Endothelial cell of umbilical vein (primary cell): Measurements from ENCODE around the gene COL20A1. TPM values are rescaled to one million over a fixed set of nuclear protein-coding genes. Genes with fewer than 3 reads are reported as not detected.

Experiments
- BruUV-seq: library from RNA; stranded (reverse); fragments of 400-500 nt; replicated peaks from 2 replicates; lab custom pipeline; 2021; lab: Mats Ljungman, UMichigan
- CTCF ChIA-PET: fragments of 300-600, 350-600 bp; sonication (Branson Sonifier 250); formaldehyde crosslinking; loops from one replicate; lab custom pipeline; 2021; ENCODE audit warnings: antibody characterized with exemption, inconsistent platforms; lab: Charles Lee
- POLR2A ChIA-PET: fragments of 300-600, 350-600 bp; sonication (Branson Sonifier 250); formaldehyde crosslinking; loops from one replicate; lab custom pipeline; 2021; ENCODE audit warnings: antibody characterized with exemption, inconsistent platforms; lab: Charles Lee
- DNase-seq: peaks from one replicate; pipeline ENCODE4 v3.0.0-alpha.2; 2011; ENCODE audit warnings: low read depth, low spot score
- FAIRE-seq: peaks from 2 replicates; lab custom pipeline; 2011; peaks lifted over from hg19 to GRCh38; lab: Jason Lieb, UNC
- H2AFZ ChIP-seq: 2 replicates; pipeline ENCODE4 v1.6.0; 2012; ENCODE audit warnings: low read depth, low read length, control low read depth, inconsistent platforms
- H3K27ac ChIP-seq: 2 replicates; pipeline ENCODE4 v1.5.1; 2011; ENCODE audit warnings: low read depth, mild to moderate bottlenecking, control low read depth, low read length, moderate library complexity; ENCODE audit not compliant: insufficient read depth
- H3K27me3 ChIP-seq, 2 experiments: 2 replicates each; pipeline versions ENCODE4 v1.6.0 to v1.6.1; 2011; ENCODE audit warnings: low read length in 2 of 2, mixed read lengths in 1 of 2; ENCODE audit not compliant: control insufficient read depth in 2 of 2, insufficient read depth in 2 of 2
- H3K36me3 ChIP-seq, 2 experiments: 2 replicates in 1 of 2; 3 replicates in 1 of 2; pipeline ENCODE4 v1.5.1; 2011; ENCODE audit warnings: low read length in 2 of 2, mild to moderate bottlenecking in 1 of 2, moderate library complexity in 1 of 2; ENCODE audit not compliant: control insufficient read depth in 2 of 2, insufficient read depth in 2 of 2; ENCODE audit errors: extremely low read depth in 1 of 2
- H3K4me1 ChIP-seq: 3 replicates; pipeline ENCODE4 v1.5.1; 2011; ENCODE audit warnings: mild to moderate bottlenecking, low read length; ENCODE audit not compliant: control insufficient read depth, insufficient read depth; ENCODE audit errors: extremely low read depth
- H3K4me2 ChIP-seq: 2 replicates; pipeline ENCODE4 v1.6.1; 2011; ENCODE audit warnings: low read length, control low read depth, mixed read lengths; ENCODE audit not compliant: insufficient read depth
- H3K4me3 ChIP-seq, 3 experiments: fragments of 200-600 bp in 1 of 3; sonication (generic), shearing (Covaris generic) in 1 of 3; replicated peaks in 1 of 3; 2 replicates each; pipeline ENCODE4 v1.5.1; 2011 to 2016; ENCODE audit warnings: control low read depth in 3 of 3, low read length in 3 of 3, mild to moderate bottlenecking in 2 of 3, inconsistent platforms in 1 of 3, low read depth in 1 of 3, moderate library complexity in 1 of 3; ENCODE audit not compliant: insufficient read depth in 1 of 3
- H3K79me2 ChIP-seq: 2 replicates; pipeline ENCODE4 v1.6.0; 2012; ENCODE audit warnings: low read length, inconsistent platforms; ENCODE audit not compliant: control insufficient read depth, insufficient read depth
- H3K9ac ChIP-seq: replicated peaks from 2 replicates; pipeline ENCODE3; 2011; ENCODE audit warnings: low read length, control low read depth; ENCODE audit not compliant: insufficient read depth; ENCODE audit errors: extremely low read depth
- H3K9me1 ChIP-seq: replicated peaks from 3 replicates; pipeline ENCODE4 v1.6.0; 2011; ENCODE audit warnings: mild to moderate bottlenecking, low read length; ENCODE audit not compliant: control insufficient read depth, insufficient read depth; ENCODE audit errors: extremely low read depth
- H3K9me3 ChIP-seq: replicated peaks from 2 replicates; pipeline ENCODE4 v1.5.1; 2012; ENCODE audit warnings: low read length, inconsistent platforms; ENCODE audit not compliant: control insufficient read depth, insufficient read depth
- H4K20me1 ChIP-seq: replicated peaks from 2 replicates; pipeline ENCODE3; 2011; ENCODE audit warnings: mild to moderate bottlenecking, low read length; ENCODE audit not compliant: control insufficient read depth, insufficient read depth; ENCODE audit errors: extremely low read depth
- CTCF ChIP-seq, 2 donors: IDR thresholded peaks; 1 replicate in 1 of 2; 2 replicates in 1 of 2; pipeline ENCODE4 v1.5.1; 2011; ENCODE audit warnings: low read length in 2 of 2, mild to moderate bottlenecking in 2 of 2, moderate library complexity in 2 of 2, control low read depth in 1 of 2, inconsistent platforms in 1 of 2, low read depth in 1 of 2; ENCODE audit not compliant: insufficient read depth in 1 of 2; ENCODE audit errors: extremely low read depth in 1 of 2
- EZH2 ChIP-seq: IDR thresholded peaks from 2 replicates; pipeline ENCODE4 v1.6.1; 2012; ENCODE audit warnings: borderline replicate concordance, low read depth, mild to moderate bottlenecking, moderate library complexity, low read length, inconsistent platforms; ENCODE audit not compliant: severe bottlenecking
- FOS ChIP-seq: IDR thresholded peaks from 2 replicates; pipeline ENCODE4 v1.6.1; 2011; ENCODE audit warnings: mild to moderate bottlenecking, low read length, moderate library complexity, borderline replicate concordance; ENCODE audit not compliant: insufficient read depth
- GATA2 ChIP-seq: IDR thresholded peaks from 2 replicates; pipeline ENCODE4 v1.7.0; 2011; ENCODE audit warnings: low read depth, mild to moderate bottlenecking, moderate library complexity, mixed read lengths, low read length; ENCODE audit not compliant: insufficient read length, insufficient read depth
- JUN ChIP-seq: IDR thresholded peaks from 2 replicates; pipeline ENCODE4 v1.6.1; 2011; ENCODE audit warnings: borderline replicate concordance, low read depth; ENCODE audit not compliant: insufficient read length, insufficient read depth
- MAX ChIP-seq: IDR thresholded peaks from 2 replicates; pipeline ENCODE4 v1.6.1; 2011; ENCODE audit not compliant: insufficient read depth, insufficient read length
- MYC ChIP-seq: IDR thresholded peaks from one replicate; pipeline ENCODE4 v1.6.1; 2011; ENCODE audit warnings: mild to moderate bottlenecking, low read depth, low read length
- POLR2A ChIP-seq: IDR thresholded peaks from 2 replicates; pipeline ENCODE4 v1.6.1; 2012; ENCODE audit warnings: low read depth, mild to moderate bottlenecking, control low read depth, low read length
- POLR2AphosphoS5 ChIP-seq: IDR thresholded peaks from 2 replicates; pipeline ENCODE4 v1.6.1; 2012; ENCODE audit warnings: low read depth, mild to moderate bottlenecking, control low read depth, low read length, moderate library complexity; ENCODE audit not compliant: insufficient read depth
- dilution Hi-C: fragments of 300-500 bp; cut with MboI; formaldehyde crosslinking; loops from one replicate; pipeline ENCODE4 v1.15.0; 2019; ENCODE audit warnings: low sequenced_read_pairs; ENCODE audit not compliant: extremely low pct_ligation_motif_present
- intact Hi-C: fragments of 100-400 bp; cut with micrococcal nuclease; formaldehyde crosslinking; loops from one replicate; pipeline ENCODE4 v1.10.0; 2022
- polyA plus RNA-seq, 4 experiments: library from polyadenylated mRNA; depleted of rRNA in 3 of 4; stranded (reverse) in 3 of 4; unstranded in 1 of 4; fragments of >200 nt; gene quantifications; 2 replicates each; pipeline versions ENCODE4 v1.2.1 to v1.2.3, GENCODE V29; 2011 to 2012; ENCODE audit warnings: missing spikeins in 1 of 4
- total RNA-seq: library from RNA; stranded (reverse); gene quantifications from 2 replicates; pipeline ENCODE4 v1.2.3, GENCODE V29; 2021

COL20A1 gene
- total and polyA plus RNA-seq, 2 donors (not counting 3 experiments of a cell fraction or from before 2014, with no cell fraction given), result not detected

- FAIRE-seq, result no peak
- ChIA-PET CTCF (interaction anchor here (1.6 kb wide), 1 partner anchor 35 kb away, joined by 5 read pairs; no protein-coding TSS in a partner anchor), POLR2A (no interaction called here)
- BruUV-seq, result no TSS peak
- H2AFZ ChIP-seq, result no peak overlapping the region
- H3K27ac ChIP-seq, result no peak overlapping the region
- H3K9ac ChIP-seq, result no peak overlapping the region
- no peak for DNase-seq
- no peak for TF ChIP-seq POLR2AphosphoS5
- TF ChIP-seq FOS, result no peak
- TF ChIP-seq JUN, result no peak
- no peak for TF ChIP-seq CTCF (IDR thresholded peaks at IDR 0.05; ENCODE audit: extremely low read depth in 1 of 2, insufficient read depth in 1 of 2, low read depth in 1 of 2, low read length in 2 of 2)
- TF ChIP-seq MYC, result no peak
- no peak for TF ChIP-seq POLR2A
- no peak for TF ChIP-seq MAX
- no peak for TF ChIP-seq GATA2
- TF ChIP-seq EZH2, result no peak
- H3K9me1 ChIP-seq, result no peaks in the 10 kb centered on the region
- H3K36me3 ChIP-seq, result no peaks in the 10 kb centered on the region
- H3K9me3 ChIP-seq, result no peaks in the 10 kb centered on the region
- dilution Hi-C loops, result no loop called here
- no peak overlapping the region for H3K4me3 ChIP-seq
- H3K4me1 ChIP-seq, result no peaks in the 10 kb centered on the region
- no peaks in the 10 kb centered on the region for H3K79me2 ChIP-seq
- H3K4me2 ChIP-seq, result no peak overlapping the region
- H4K20me1 ChIP-seq, result no peaks in the 10 kb centered on the region
- H3K27me3 ChIP-seq, result no peaks in the 10 kb centered on the region
- intact Hi-C loops, result no loop called here
Measured at GRCh38 chr20:63344616-63345327, 51.8 kb downstream of the COL20A1 start.
